HUES48 (cell line): ENCODE results near the gene SH3GL1.
A peak's percentile ranks its signal among the peaks of the same experiment; 100 is the strongest.

ENCODE experiments used
- H3K27ac ChIP-seq: one replicate; pipeline ENCODE4 v1.7.0; 2013; ENCODE audit warnings: low read depth, low read length, inconsistent platforms
- H3K27me3 ChIP-seq: 2 replicates; pipeline ENCODE4 v1.6.1; 2013; ENCODE audit warnings: mild to moderate bottlenecking, low read length; ENCODE audit not compliant: control insufficient read depth, insufficient read depth
- H3K36me3 ChIP-seq: 2 replicates; pipeline ENCODE4 v1.6.1; 2013; ENCODE audit warnings: low read length; ENCODE audit not compliant: control insufficient read depth, insufficient read depth
- H3K4me1 ChIP-seq: 2 replicates; pipeline ENCODE4 v1.6.1; 2013; ENCODE audit warnings: mild to moderate bottlenecking, low read length; ENCODE audit not compliant: control insufficient read depth, insufficient read depth
- H3K4me3 ChIP-seq: 2 replicates; pipeline ENCODE4 v1.5.1; 2013; ENCODE audit warnings: mild to moderate bottlenecking, low read depth, low read length
- H3K9ac ChIP-seq: 2 replicates; pipeline ENCODE4 v1.6.1; 2013; ENCODE audit warnings: mild to moderate bottlenecking, low read depth, low read length, moderate library complexity
- H3K9me3 ChIP-seq: 2 replicates; pipeline ENCODE4 v1.6.1; 2013; ENCODE audit warnings: low read length; ENCODE audit not compliant: control insufficient read depth, insufficient read depth

Gene SH3GL1

GRCh38 chr19:4431296-4431695 is 30.9 kb upstream of the SH3GL1 start:
- no peaks in the 10 kb centered on the region for H3K4me1 ChIP-seq
- H3K9me3 ChIP-seq = no peaks in the 10 kb centered on the region
- H3K27me3 ChIP-seq = no peaks in the 10 kb centered on the region
- H3K4me3 ChIP-seq = no peak overlapping the region
- no peak overlapping the region for H3K9ac ChIP-seq
- no peak overlapping the region for H3K27ac ChIP-seq
- peaks cover 85% of the 10 kb centered on the region for H3K36me3 ChIP-seq

DNA sequence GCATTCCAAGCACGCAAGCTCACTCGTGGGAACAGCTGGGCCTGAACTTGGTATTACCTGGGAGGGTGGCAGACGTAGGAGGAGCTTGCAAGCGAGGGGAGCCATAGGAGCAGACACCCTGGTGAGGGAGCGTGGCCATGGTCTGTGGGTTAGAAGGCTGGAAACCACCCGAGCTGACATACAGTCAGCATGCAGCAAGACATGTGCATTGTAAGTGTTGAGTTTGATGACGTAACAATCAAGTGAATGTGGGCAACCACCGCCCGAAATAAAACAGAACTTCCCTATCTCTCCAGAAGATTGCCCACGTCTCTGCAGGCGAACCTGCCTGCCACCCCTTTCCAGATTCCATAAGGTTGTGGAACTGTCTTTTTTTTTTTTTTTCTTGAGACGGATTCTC is 30.4 kb upstream of the SH3GL1 start:
- Histone ChIP-seq H3K4me1 (no peaks in the 10 kb centered on the region), H3K36me3 (peaks cover 85% of the 10 kb centered on the region)

GRCh38 chr19:4429771-4430171 is 29.4 kb upstream of the SH3GL1 start:
- H3K27ac ChIP-seq = no peak overlapping the region
- H3K36me3 ChIP-seq = peaks cover 87% of the 10 kb centered on the region
- no peaks in the 10 kb centered on the region for H3K27me3 ChIP-seq
- H3K9me3 ChIP-seq = no peaks in the 10 kb centered on the region
- H3K4me3 ChIP-seq = no peak overlapping the region
- no peaks in the 10 kb centered on the region for H3K4me1 ChIP-seq
- H3K9ac ChIP-seq = no peak overlapping the region

More for the DNA sequence above, 30.4 kb upstream of the SH3GL1 start:
- H3K27me3 ChIP-seq = no peaks in the 10 kb centered on the region
- H3K4me3 ChIP-seq = no peak overlapping the region
- H3K9ac ChIP-seq = no peak overlapping the region
- no peak overlapping the region for H3K27ac ChIP-seq
- no peaks in the 10 kb centered on the region for H3K9me3 ChIP-seq

DNA sequence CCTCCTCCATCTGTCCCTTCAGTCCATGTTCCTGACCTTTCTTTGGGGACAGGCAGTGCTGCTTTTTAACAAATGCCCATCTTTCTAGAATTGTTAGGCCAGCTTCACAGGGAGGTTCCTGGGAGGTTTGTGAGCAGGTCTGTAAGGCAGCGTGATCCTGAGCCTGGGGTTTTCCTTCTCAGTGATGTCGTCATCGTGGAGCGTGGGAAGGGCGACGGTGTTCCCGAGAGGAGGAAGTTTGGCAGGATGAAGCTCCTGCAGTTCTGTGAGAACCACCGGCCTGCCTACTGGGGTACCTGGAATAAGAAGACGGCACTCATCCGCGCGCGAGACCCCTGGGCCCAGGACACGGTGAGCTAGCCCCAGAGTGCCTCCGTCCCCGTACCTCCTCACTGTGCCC is 28.9 kb upstream of the SH3GL1 start:
- no peaks in the 10 kb centered on the region for H3K27me3 ChIP-seq
- H3K9ac ChIP-seq = no peak overlapping the region
- H3K4me1 ChIP-seq = no peaks in the 10 kb centered on the region
- no peak overlapping the region for H3K4me3 ChIP-seq
- H3K27ac ChIP-seq = no peak overlapping the region
- peaks cover 87% of the 10 kb centered on the region for H3K36me3 ChIP-seq
- no peaks in the 10 kb centered on the region for H3K9me3 ChIP-seq

- H3K4me3 ChIP-seq = no peak overlapping the region
- no peaks in the 10 kb centered on the region for H3K27me3 ChIP-seq
- H3K9me3 ChIP-seq = no peaks in the 10 kb centered on the region
- peaks cover 87% of the 10 kb centered on the region for H3K36me3 ChIP-seq
- H3K27ac ChIP-seq = no peak overlapping the region
- no peak overlapping the region for H3K9ac ChIP-seq
- H3K4me1 ChIP-seq = no peaks in the 10 kb centered on the region
Measured at GRCh38 chr19:4428326-4428975, 28.1 kb upstream of the SH3GL1 start.

DNA sequence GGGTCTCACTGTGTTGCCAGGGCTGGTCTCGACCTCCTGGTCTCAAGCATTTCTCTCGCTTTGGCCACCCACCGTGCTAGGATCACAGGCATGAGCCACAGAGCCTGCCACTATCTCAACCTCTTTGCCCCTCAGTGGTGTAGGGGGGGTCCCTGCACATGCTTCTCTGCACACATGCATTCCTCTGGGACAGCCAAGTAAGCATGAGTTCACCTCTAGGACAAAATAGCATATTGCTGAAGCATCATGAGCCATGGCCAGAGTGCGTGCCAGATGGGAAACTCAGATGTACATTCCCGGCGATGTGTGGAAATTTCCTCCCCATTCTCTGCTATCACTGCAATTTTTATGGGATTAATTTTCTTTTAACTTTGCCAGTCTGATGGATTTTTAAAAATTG is 25.2 kb upstream of the SH3GL1 start:
- Histone ChIP-seq H3K27me3 (no peaks in the 10 kb centered on the region), H3K4me1 (no peaks in the 10 kb centered on the region), H3K4me3 (no peak overlapping the region), H3K9ac (no peak overlapping the region), H3K9me3 (no peaks in the 10 kb centered on the region), H3K36me3 (peaks cover 85% of the 10 kb centered on the region), H3K27ac (no peak overlapping the region)

GRCh38 chr19:4423416-4424126 is 23.2 kb upstream of the SH3GL1 start:
- Histone ChIP-seq H3K36me3 (peaks cover 83% of the 10 kb centered on the region), H3K27me3 (no peaks in the 10 kb centered on the region), H3K27ac (no peak overlapping the region), H3K4me1 (no peaks in the 10 kb centered on the region), H3K4me3 (no peak overlapping the region), H3K9ac (no peak overlapping the region), H3K9me3 (no peaks in the 10 kb centered on the region)

- Histone ChIP-seq H3K4me3 (no peak overlapping the region), H3K27me3 (no peaks in the 10 kb centered on the region), H3K27ac (peak overlapping the region; percentile 4), H3K9me3 (no peaks in the 10 kb centered on the region), H3K9ac (no peak overlapping the region), H3K4me1 (peaks cover 24% of the 10 kb centered on the region), H3K36me3 (peaks cover 85% of the 10 kb centered on the region)
Measured at GRCh38 chr19:4416268-4416667, 15.9 kb upstream of the SH3GL1 start.

- no peak overlapping the region for H3K9ac ChIP-seq
- H3K9me3 ChIP-seq = no peaks in the 10 kb centered on the region
- peak overlapping the region; percentile 86 for H3K27ac ChIP-seq
- no peaks in the 10 kb centered on the region for H3K27me3 ChIP-seq
- peak overlapping the region; percentile 6 for H3K4me3 ChIP-seq
- H3K4me1 ChIP-seq = peaks cover 24% of the 10 kb centered on the region
- peaks cover 84% of the 10 kb centered on the region for H3K36me3 ChIP-seq
Measured at GRCh38 chr19:4415352-4415751, 15.0 kb upstream of the SH3GL1 start.

DNA sequence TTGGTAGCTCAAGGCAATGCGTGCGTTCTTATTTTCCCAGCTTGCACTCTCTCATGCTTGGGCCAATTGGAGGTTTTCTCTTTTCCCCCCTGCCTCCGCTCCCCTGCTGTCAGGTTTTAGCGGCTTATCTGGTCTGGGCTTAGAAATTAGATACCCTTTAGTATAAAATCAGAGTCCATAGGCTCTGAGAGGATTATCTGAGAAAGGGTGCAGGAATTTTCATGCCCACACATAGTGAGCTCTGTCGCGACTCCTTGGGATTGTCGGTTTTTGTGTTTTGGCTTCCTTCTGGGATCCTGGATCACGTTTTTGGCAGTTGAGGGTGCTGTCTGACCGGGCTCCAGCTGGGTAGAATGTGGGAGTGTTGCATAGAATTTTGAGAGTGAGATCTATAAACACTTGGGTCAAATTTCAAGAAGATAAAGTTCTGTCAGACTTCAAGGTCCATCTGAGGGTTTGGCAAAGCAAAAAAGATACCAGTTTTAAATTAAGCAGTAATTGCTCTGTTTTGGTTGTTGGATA is 14.5 kb upstream of the SH3GL1 start:
- Histone ChIP-seq H3K4me3 (peak overlapping the region; percentile 6), H3K9ac (no peak overlapping the region), H3K9me3 (no peaks in the 10 kb centered on the region), H3K27me3 (no peaks in the 10 kb centered on the region), H3K27ac (peak overlapping the region; percentile 86), H3K36me3 (peaks cover 85% of the 10 kb centered on the region), H3K4me1 (peaks cover 26% of the 10 kb centered on the region)

- peaks cover 85% of the 10 kb centered on the region for H3K36me3 ChIP-seq
- no peak overlapping the region for H3K9ac ChIP-seq
- H3K9me3 ChIP-seq = no peaks in the 10 kb centered on the region
- peak overlapping the region; percentile 86 for H3K27ac ChIP-seq
- H3K4me3 ChIP-seq = no peak overlapping the region
- H3K4me1 ChIP-seq = peaks cover 32% of the 10 kb centered on the region
- no peaks in the 10 kb centered on the region for H3K27me3 ChIP-seq
Measured at GRCh38 chr19:4414144-4414799, 13.9 kb upstream of the SH3GL1 start.
